Keratinocyte (primary cell): ENCODE measurements around the gene DIO1. TPM values are rescaled to one million over a fixed set of nuclear protein-coding genes. Genes with fewer than 3 reads are reported as not detected.
"Not testable (repeated sequence)": the region's sequence is repeated elsewhere in the genome, so short reads cannot be mapped to it uniquely, and the experiment has no call there.

Experiments
- DNase-seq: peaks from one replicate; pipeline ENCODE4 v3.0.0-alpha.2; 2011; ENCODE audit warnings: low read depth, missing footprints, low spot score
- FAIRE-seq: peaks from 2 replicates; lab custom pipeline; 2011; peaks lifted over from hg19 to GRCh38; lab: Jason Lieb, UNC
- H2AFZ ChIP-seq: 2 replicates; pipeline ENCODE4 v1.6.0; 2012; ENCODE audit warnings: low read length, control low read depth, inconsistent platforms; ENCODE audit not compliant: control insufficient read depth
- H3K27ac ChIP-seq: 2 replicates; pipeline ENCODE4 v1.5.1; 2011; ENCODE audit warnings: low read length; ENCODE audit not compliant: control insufficient read depth, insufficient read depth
- H3K27me3 ChIP-seq: 3 replicates; pipeline ENCODE4 v1.6.0; 2011; ENCODE audit warnings: low read length; ENCODE audit not compliant: control insufficient read depth, insufficient read depth; ENCODE audit errors: extremely low read depth
- H3K36me3 ChIP-seq, 2 experiments: 2 replicates in 1 of 2; 3 replicates in 1 of 2; pipeline ENCODE4 v1.5.1; 2011; ENCODE audit warnings: low read length in 2 of 2, mild to moderate bottlenecking in 1 of 2; ENCODE audit not compliant: control insufficient read depth in 2 of 2, insufficient read depth in 2 of 2; ENCODE audit errors: extremely low read depth in 1 of 2
- H3K4me1 ChIP-seq: 3 replicates; pipeline ENCODE4 v1.5.1; 2011; ENCODE audit warnings: low read length; ENCODE audit not compliant: control insufficient read depth, insufficient read depth; ENCODE audit errors: extremely low read depth
- H3K4me2 ChIP-seq: 3 replicates; pipeline ENCODE4 v1.6.0; 2011; ENCODE audit warnings: low read depth, low read length; ENCODE audit not compliant: control insufficient read depth, insufficient read depth; ENCODE audit errors: extremely low read depth
- H3K4me3 ChIP-seq, 3 experiments: fragments of 200-600 bp in 1 of 3; sonication (generic) in 1 of 3; 2 replicates in 2 of 3; 3 replicates in 1 of 3; pipeline ENCODE4 v1.5.1; 2011 to 2016; ENCODE audit warnings: low read length in 3 of 3, mild to moderate bottlenecking in 3 of 3, control low read depth in 2 of 3, inconsistent platforms in 1 of 3, low read depth in 1 of 3, mixed read lengths in 1 of 3, mixed run types in 1 of 3, moderate library complexity in 1 of 3; ENCODE audit not compliant: control insufficient read depth in 2 of 3, insufficient read depth in 2 of 3; ENCODE audit errors: extremely low read depth in 1 of 3
- H3K79me2 ChIP-seq: 2 replicates; pipeline ENCODE4 v1.6.0; 2012; ENCODE audit warnings: low read length; ENCODE audit not compliant: control insufficient read depth, insufficient read depth
- H3K9ac ChIP-seq: 3 replicates; pipeline ENCODE4 v1.6.0; 2011; ENCODE audit warnings: low read length; ENCODE audit not compliant: control insufficient read depth, insufficient read depth; ENCODE audit errors: extremely low read depth
- H3K9me1 ChIP-seq: 3 replicates; pipeline ENCODE4 v1.6.0; 2011; ENCODE audit warnings: low read length; ENCODE audit not compliant: control insufficient read depth, insufficient read depth; ENCODE audit errors: extremely low read depth
- H3K9me3 ChIP-seq: 2 replicates; pipeline ENCODE4 v1.5.1; 2012; ENCODE audit warnings: low read depth, low read length; ENCODE audit not compliant: control insufficient read depth
- H4K20me1 ChIP-seq: 3 replicates; pipeline ENCODE4 v1.6.0; 2011; ENCODE audit warnings: low read length; ENCODE audit not compliant: control insufficient read depth, insufficient read depth; ENCODE audit errors: extremely low read depth
- CTCF ChIP-seq, 3 experiments: IDR thresholded peaks in 1 of 3; conservative IDR thresholded peaks in 1 of 3; optimal IDR thresholded peaks in 1 of 3; 2 replicates in 2 of 3; 3 replicates in 1 of 3; pipeline versions ENCODE3 to v1.5.1; 2011; ENCODE audit warnings: low read length in 3 of 3, mild to moderate bottlenecking in 3 of 3, moderate library complexity in 2 of 3, control low read depth in 1 of 3, inconsistent platforms in 1 of 3; ENCODE audit not compliant: insufficient read depth in 2 of 3; ENCODE audit errors: extremely low read depth in 1 of 3
- EZH2 ChIP-seq: IDR thresholded peaks from one replicate; pipeline ENCODE4 v1.6.1; 2012; ENCODE audit warnings: inconsistent platforms, mild to moderate bottlenecking, low read length, moderate library complexity
- dilution Hi-C: fragments of 300-500 bp; cut with MboI; formaldehyde crosslinking; loops from one replicate; pipeline ENCODE4 v1.7.0; 2020; ENCODE audit warnings: low sequenced_read_pairs; ENCODE audit not compliant: extremely low pct_ligation_motif_present
- polyA plus RNA-seq, 5 experiments: library from polyadenylated mRNA; depleted of rRNA in 3 of 5; stranded (reverse) in 3 of 5; stranded (forward) in 1 of 5; unstranded in 1 of 5; fragments of >200 nt; gene quantifications; 1 replicate in 1 of 5; 2 replicates in 3 of 5; 3 replicates in 1 of 5; pipeline versions ENCODE4 v1.2.1 to v1.2.3, GENCODE V29; 2011 to 2012; ENCODE audit warnings: missing spikeins in 2 of 5, low read depth in 1 of 5, low replicate concordance in 1 of 5

Gene DIO1
- polyA plus RNA-seq, 1 donor (not counting 4 experiments of a cell fraction or from before 2014, with no cell fraction given), result not detected

GRCh38 chr1:53871221-53871620 is 22.8 kb upstream of the DIO1 start:
- H3K4me3 ChIP-seq, result no peak overlapping the region
- H3K4me2 ChIP-seq, result no peak overlapping the region
- H3K36me3 ChIP-seq, result peaks cover 2 to 11% of the 10 kb centered on the region in 2 experiments
- H3K27me3 ChIP-seq, result no peaks in the 10 kb centered on the region
- no peaks in the 10 kb centered on the region for H3K9me1 ChIP-seq
- no peaks in the 10 kb centered on the region for H3K9me3 ChIP-seq
- TF ChIP-seq CTCF (optimal IDR thresholded peaks at IDR 0.05 in 1 of 3, IDR thresholded peaks at IDR 0.05 in 1 of 3, conservative IDR thresholded peaks at IDR 0.05 in 1 of 3; ENCODE audit: extremely low read depth in 1 of 3, insufficient read depth in 2 of 3, low read length in 3 of 3), result no peak
- TF ChIP-seq EZH2, result no peak
- H3K27ac ChIP-seq, result no peak overlapping the region
- H3K4me1 ChIP-seq, result no peaks in the 10 kb centered on the region
- no peak overlapping the region for H2AFZ ChIP-seq
- H4K20me1 ChIP-seq, result no peaks in the 10 kb centered on the region
- no peak for FAIRE-seq
- H3K9ac ChIP-seq, result no peak overlapping the region
- DNase-seq, result no peak
- no peaks in the 10 kb centered on the region for H3K79me2 ChIP-seq
- dilution Hi-C loops, result no loop called here

GRCh38 chr1:53871773-53872484 is 22.1 kb upstream of the DIO1 start:
- Histone ChIP-seq H3K36me3 (peaks cover 0 to 10% of the 10 kb centered on the region in 2 experiments), H3K4me1 (no peaks in the 10 kb centered on the region), H3K79me2 (no peaks in the 10 kb centered on the region), H3K27ac (no peak overlapping the region), H3K9me3 (no peaks in the 10 kb centered on the region), H3K9ac (no peak overlapping the region), H2AFZ (no peak overlapping the region), H3K9me1 (no peaks in the 10 kb centered on the region), H3K27me3 (no peaks in the 10 kb centered on the region), H4K20me1 (no peaks in the 10 kb centered on the region), H3K4me3 (no peak overlapping the region), H3K4me2 (no peak overlapping the region)
- FAIRE-seq (no peak), DNase-seq (no peak)
- dilution Hi-C loops, result no loop called here
- TF ChIP-seq CTCF (optimal IDR thresholded peaks at IDR 0.05 in 1 of 3, IDR thresholded peaks at IDR 0.05 in 1 of 3, conservative IDR thresholded peaks at IDR 0.05 in 1 of 3; ENCODE audit: extremely low read depth in 1 of 3, insufficient read depth in 2 of 3, low read length in 3 of 3) (no peak), EZH2 (no peak)

- H3K9me1 ChIP-seq, DNase-seq, H3K27ac ChIP-seq, H3K27me3 ChIP-seq, H3K9me3 ChIP-seq, H3K4me1 ChIP-seq, H3K36me3 ChIP-seq, H3K4me3 ChIP-seq, H2AFZ ChIP-seq, H3K79me2 ChIP-seq, dilution Hi-C loops, FAIRE-seq, H4K20me1 ChIP-seq, H3K4me2 ChIP-seq, H3K9ac ChIP-seq: not testable (repeated sequence)
These were observed 18.8 kb upstream of the DIO1 start for GRCh38 chr1:53875150-53875549.
